NCI-H128 (cell line): ENCODE data around the gene SHQ1.
"Not testable (repeated sequence)": the region's sequence is repeated elsewhere in the genome, so short reads cannot be mapped to it uniquely, and the experiment has no call there.

Experiments used
- DNase-seq: peaks from one replicate; lab custom pipeline; 2025; ENCODE audit not compliant: unreplicated experiment; lab: John Stamatoyannopoulos, UW

SHQ1 gene

DNA sequence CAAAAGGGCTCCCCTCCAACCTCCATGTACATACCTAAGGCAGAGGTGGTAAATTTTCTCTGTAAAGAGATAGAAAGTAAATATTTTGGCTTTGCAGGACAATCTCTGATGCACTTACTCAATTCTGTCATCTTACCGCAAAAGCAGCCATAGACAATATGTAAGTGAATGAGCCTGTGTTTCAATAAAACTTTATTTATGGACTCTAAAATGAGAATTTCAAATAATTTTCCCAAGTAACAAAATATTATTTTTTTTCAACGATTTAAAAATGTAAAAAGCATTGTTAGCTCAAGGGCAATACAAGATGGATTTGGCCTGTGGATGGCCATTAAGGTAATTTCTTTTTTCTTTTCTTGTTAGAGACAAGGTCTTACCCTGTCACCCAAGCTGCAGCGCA is 44.7 kb downstream of the SHQ1 start:
- DNase-seq: no peak

DNA sequence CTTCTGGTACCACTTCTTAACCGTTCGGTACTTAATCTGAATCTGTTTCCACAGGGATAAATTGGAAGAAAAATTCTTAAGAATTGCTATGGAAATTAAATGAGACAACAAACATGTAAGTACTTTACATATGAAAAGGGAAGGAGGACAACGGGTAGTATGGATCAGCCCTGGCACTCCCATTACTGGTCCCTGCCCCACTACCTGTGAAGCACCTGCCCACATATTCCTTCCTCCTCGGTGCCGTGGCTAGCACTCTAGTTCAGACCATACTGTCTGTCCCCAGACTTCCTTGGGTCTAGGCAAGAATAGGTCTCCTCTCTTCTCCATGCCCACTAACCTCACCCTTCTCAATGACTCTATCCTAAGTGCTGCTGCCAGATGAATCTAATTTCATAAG is 46.2 kb downstream of the SHQ1 start:
- DNase-seq: no peak

DNA sequence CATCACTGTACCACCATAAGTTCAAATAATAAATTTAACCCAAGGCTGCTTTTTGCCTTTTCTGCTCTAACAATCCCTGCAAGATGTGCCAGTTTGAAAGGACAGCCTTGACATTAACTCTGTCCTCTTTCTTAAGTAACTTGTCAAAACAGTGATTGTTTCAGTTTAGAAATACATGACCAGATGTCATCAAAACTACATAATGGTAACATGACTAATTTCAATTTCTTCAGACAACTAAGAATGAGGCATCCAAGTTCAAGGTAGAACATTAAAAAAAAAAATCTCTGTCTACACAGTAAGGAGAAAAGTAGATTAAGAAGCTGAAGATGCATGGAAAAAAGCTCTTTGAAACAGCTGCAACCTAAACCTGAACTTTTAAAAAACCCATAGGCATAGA is 47.4 kb downstream of the SHQ1 start:
- no peak for DNase-seq

DNA sequence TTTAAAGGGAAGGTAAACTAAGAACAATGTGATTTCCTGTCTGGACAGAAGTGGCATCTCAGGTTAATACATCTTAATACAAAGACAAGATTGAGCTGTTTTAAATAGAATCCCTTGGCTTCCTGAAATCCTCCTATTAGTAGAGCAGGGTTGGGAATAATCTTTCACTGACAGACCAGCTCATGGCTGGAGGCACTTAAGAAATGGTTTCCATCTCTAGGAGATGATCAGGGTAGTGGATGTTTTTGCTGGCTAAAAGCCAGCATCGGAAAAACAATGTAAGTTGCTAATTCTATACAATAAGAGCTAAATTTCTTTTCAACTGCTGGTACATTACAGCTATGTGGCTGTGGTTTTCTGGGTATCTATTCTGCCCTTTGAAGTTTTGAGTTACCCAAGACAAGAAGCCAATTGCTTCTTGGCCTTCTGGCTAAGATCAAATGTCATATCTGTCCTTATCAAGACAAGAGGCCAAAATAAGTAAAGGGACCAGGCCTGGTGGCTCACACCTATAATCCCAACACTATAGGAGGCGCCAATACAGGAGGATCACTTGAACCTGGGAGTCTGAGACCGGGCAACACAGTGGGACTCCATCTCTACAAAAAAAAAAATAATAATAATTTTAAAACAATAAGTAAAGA is 49.6 kb downstream of the SHQ1 start:
- no peak for DNase-seq

DNA sequence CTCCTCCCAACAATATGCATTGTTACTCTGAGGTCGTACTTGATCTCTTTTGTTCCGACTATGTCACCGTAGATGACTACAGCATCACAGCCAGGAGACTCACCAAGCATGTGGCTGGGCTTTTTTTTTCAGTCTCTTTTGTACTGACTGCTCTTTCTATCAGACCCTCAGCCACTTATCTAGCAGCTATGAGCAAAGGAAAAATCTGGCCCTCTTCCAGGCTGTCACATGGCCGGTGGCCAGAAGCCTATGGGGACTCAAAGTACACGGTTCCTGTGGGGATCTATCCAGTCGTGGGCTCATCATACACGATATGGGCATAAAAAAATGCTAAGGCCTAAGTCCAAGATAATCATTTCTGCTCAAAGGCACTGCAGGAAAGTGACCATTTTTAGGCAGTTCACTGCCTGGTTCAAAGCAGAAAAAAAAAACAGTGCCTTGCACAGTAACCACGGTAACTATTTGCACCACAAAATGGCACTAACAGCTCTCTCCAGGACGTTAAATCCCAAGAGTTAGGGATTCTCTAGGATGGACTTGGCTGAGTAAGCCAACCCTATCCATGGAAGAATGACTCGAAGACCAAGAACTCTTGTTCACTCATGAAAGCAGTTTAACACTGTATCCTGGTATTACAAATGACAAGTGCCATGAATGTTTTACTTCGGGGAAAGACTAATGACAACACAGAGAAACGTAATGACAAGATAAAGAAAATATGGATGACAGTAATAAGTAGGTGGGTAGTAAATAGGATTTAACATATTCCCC is 50.3 kb downstream of the SHQ1 start:
- peak; percentile 44 for DNase-seq

DNA sequence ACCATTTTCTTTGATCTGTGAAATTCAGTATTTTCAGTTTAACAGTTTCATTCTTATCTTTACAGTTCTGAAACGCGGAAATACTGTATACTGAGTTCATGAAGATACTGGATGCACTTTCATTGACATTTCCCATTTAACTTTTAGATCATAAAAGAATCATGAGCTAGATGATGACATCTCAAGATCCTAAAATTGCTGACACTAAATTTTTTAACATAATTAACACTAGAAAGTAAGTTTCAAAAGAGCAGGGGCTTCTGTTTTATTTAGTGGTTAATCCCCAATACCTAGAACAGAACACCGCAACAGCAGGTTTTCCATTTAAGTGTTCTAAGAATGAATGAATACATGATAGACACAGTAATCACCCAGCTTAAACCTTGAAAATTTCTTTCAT is 54.2 kb downstream of the SHQ1 start:
- DNase-seq: no peak

DNA sequence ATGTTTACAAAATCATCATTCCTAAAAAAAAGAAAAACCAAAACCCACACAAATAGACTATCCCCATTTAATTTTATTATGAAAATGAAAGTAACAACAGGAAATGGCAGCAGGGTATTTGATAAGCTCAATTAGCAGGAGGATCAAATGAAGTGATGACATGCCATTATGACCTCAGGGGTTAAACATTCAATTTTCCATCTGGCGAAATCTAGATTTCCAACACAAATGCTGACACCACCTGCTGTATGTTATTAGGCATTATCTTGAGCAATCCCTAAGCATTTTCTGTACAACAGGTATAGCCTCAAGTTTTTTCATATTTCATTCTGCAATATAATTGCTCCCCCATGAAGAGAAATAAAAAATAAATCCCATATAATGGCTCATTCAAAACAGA is 57.1 kb downstream of the SHQ1 start:
- no peak for DNase-seq

DNA sequence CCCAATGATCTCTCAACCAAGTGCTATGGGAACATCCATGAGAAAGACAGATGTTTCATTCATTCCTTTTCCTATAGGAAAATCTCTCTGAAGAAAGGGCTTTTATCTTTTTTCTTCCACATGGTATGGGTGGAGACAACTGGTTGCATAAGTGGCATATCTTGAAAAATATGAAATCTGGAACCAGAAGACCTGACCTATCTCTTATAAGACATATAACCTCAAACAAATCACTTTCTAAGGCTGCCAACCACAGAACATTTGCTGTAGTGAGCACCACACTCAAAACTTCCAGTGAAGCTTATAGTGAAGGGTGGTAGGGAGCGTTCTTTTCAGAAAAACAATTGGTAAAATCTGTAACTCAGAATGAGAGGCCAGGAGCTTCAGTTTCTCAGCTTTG is 58.5 kb downstream of the SHQ1 start:
- no peak for DNase-seq

DNA sequence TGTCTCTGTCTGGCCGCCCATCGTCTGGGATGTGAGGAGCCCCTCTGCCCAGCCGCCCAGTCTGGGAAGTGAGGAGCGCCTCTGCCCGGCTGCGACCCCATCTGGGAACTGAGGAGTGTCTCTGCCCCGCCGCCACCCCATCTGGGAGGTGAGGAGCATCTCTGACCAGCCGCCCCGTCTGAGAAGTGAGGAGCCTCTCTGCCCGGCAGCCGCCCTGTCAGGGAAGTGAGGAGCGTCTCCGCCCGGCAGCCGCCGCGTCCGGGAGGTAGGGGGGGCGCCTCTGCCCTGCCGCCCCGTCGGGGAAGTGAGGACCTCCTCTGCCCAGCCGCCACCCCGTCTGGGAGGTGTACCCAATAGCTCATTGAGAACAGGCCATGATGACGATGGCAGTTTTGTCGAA is 60.0 kb downstream of the SHQ1 start:
- DNase-seq: not testable (repeated sequence)

DNA sequence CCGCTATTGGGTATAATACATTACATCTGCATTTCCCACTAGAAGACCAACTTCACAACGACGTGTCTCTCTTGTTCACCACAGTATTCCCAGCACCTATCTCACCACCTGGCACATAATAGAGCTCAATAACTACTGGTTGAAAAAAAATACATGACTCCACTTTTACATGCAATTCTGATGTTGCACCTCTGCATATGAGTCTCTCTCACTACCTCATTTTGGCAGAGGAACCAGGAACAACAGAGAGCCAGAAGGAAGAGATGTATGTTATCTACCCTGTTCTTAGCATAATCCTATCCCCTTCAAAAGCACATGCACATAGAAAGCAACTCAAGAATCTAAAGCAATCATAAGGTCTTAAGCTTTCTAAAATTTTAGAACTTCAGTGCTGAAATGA is 61.6 kb downstream of the SHQ1 start:
- DNase-seq: no peak

DNA sequence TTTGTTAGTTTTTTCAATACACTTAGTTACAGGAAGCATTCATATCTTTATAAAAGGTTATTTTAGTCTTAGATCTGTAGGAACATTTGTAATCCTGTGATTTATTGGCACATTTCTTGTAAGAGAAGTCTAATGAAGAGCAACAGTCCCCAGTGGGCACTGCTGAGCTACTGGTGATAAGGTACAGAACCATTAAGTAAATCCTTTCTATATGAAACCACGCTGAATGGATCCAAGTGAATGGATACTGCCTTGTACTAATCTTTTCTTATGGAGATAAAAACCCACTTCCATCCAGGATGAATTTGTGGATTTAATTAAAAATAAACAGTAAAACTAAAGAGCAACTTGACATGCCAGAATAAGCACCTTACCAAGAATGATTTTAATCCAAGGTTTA is 64.0 kb downstream of the SHQ1 start:
- no peak for DNase-seq

DNA sequence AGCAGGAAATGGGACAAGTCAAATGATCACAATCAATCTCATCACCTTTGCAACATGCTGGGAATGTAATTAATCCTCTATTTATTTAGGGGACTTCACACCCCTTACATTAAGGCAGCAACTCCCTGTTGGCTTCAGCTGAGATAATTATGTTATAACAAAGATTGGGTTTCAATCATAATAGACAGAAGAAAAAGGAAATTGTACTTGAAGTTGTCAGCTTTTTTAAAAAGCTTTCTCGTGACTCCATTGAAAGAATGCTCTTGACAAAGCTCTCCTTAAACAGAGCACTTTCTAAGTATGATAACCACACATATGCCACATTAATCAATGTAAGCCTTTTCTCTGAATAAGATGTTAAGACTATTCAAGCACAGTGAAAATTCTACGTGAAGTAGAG is 65.7 kb downstream of the SHQ1 start:
- DNase-seq: peak; percentile 39

DNA sequence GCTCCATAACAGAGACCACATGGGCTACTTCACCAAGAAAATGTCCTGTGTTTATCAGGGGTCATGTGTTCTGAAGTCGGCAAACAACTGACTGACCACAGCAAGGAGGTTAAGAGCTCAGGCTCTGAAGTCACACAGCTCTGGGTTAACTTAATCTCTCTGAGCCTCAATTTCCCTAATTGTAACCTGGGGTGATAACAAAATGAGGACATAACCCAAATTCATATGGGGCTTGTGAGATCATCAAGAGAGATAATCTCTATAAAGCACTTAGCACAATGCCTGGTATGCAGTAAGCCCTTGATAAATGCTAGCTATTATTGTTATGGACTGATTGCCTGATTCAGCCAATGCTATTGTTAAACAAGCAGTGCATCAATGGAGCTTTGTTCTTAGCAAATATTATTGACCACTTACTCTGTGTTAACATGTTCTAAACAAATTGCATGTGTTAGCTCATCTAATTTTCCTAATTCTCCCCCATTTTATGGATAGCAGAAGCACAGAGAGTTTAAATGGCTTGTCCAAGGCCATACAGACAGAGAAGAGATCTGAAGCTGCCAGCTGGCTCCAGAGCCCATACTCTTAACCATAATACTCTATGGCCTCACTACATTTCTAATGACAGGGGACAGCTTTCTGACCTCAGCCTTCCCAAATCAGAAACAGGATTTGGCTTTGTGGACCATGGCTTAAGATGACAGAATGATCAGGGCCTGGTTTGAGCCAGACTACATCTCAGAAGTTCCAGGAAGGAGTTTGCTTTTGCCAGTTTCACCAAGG is 78.3 kb downstream of the SHQ1 start:
- DNase-seq: no peak

DNA sequence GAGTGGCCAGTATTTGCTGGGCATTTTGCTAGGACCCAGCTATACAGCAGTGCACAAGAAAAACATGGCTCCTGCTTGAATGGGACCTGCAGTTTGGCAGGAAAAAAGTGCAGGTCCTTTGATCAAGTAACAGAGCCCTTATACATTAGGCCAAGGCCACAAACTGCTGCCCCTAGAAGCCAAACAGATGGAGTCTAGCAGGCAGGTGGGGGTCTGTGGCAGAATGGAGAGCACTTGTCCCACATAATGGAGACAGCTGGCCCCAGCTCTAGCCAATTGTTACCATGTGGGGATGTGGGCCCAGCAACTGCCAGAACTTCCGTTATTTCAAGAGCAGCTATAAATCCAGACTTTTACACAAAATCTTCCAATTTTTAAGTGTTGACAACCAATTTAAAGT is 79.3 kb downstream of the SHQ1 start:
- no peak for DNase-seq

DNA sequence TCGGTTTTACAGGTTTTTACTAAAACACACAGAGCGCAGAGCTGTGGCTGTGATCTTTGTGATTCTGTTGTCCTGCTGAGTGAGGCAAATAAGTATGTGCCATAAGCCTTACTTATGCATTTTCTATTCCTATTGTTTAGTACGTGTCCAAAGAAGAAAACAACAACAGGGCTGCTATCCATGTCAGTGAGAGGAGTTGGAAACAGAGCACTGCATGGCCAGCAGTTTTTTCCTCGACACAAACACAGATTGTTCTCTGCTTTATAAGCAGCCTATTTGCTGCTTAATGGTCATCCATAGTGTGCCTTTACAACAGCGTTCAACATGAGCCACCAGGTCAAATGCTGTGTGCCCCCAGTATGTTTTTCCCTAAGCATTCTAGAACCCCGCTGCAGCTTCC is 79.8 kb downstream of the SHQ1 start:
- DNase-seq: no peak

DNA sequence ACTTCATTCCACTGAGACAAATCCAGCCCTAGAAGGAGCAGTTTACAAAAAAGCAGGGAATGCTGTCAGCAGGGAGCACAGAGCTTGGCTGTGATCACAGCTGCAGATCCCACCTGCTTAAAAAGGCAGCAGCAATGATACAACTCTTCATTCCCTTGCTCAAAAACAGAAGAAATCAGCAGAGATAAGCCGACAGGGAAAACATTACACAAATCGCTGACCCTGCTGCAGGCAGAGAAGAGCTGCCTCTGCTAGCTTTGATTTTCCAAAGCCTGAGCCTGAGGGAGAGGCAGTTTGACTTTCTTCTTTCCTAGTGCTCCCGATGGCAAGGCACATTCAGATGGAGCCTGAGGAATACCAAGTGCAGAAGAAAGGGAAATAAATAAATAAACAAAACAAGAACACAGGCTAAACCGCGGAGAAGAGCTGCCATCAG is 80.2 kb downstream of the SHQ1 start:
- no peak for DNase-seq

DNA sequence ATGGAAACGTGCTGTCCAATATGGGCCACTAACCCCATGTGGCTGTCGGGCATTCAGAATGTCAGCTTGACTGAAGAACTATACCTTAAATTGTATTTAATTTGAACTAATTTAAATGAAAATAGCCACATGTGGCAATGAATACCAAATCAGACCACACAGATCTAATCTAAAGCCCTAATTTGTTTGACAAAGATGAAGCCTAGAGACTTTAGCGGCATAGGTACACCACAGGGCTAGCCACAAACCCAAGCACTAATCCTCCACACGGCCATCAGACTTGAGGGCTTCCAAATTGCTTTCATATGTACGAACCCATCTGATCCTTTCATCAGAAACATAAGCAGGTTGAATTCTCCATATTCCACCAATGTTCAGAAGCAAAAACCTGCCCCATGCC is 81.4 kb downstream of the SHQ1 start:
- no peak for DNase-seq

DNA sequence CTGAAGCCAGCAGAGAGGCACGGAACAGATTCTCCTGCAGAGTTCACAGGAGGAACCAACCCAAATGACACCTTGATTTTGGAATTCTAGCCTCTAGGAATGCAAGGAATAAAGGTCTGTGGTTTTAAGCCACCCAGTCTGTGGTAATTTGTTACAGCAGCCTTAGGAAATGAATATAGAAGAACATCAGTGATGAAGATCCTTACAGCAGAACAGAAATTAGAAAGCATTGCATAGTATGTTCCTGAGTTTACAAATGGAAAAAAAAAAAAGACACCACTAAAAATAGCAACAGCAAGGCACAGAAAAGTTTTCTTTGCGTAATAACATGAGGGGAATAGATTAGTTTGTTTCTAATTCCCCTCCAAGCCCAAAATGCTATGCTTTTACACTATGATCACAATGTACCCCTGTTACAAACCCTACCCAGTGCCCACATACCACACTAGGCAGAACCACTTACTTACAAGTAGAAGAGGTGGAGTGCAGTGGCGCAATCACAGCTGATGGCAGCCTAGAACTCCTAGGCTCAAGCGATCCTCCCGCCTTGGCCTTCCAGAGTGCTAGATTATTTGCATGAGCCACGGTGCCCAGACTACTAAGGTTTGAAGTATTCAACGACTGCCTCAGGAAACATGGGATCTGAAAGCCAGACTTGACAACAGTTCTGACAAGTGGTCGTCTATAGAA is 84.3 kb downstream of the SHQ1 start:
- no peak for DNase-seq

DNA sequence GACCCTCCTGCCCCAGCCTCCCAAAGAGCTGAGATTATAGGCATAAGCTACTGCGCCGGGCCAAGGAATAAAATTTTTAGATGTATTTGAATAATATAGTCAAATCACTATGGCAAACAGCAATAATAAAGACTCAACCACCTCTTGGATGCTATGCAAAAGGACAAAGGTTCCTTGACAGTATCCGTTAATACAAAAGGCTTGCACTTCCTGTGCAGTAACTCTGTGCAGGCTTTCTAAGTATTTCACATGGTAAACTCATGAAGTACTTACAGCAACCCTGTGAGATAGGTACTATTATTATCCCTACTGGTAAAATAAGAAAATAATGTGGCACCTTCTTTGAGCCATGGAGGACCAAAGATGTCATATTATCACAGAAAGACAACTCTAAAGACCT is 86.8 kb downstream of the SHQ1 start:
- no peak for DNase-seq

DNA sequence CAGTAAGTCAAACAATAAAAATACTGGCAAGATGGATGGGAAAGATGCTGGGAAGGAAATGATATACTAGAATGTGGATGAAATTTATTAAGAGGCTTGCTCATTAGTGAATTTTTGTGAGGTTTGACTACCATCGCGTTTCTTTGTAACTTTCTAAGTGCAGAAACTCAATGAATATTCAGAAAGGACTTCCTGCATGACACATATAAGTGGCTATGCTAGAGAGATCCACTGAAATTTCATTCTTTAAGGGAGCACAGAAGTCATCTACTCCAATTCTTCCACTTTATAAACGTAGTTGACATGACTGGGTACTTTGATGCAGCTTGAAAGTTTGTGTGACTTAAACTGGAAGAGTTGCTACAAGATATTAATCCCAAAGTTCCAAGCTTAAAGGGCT is 88.0 kb downstream of the SHQ1 start:
- DNase-seq: no peak

DNA sequence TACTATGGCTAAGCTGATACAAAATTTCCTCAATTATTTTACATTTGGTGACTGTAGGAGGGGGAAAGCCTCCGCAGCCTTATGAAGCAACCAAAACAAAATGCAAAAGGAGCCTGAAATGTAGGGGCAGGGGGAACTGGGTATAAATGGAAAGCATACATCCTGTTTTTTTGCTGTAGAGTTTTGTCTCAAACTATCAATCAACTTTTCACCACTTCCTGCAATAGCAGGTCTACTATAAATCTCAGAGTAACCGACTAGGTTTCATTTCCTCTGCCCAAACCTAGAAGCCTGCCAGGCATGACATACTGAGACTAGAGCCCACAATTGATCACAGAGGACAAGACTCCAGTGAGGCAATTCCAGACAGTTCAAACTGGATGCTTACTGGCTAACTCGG is 91.3 kb downstream of the SHQ1 start:
- no peak for DNase-seq

DNA sequence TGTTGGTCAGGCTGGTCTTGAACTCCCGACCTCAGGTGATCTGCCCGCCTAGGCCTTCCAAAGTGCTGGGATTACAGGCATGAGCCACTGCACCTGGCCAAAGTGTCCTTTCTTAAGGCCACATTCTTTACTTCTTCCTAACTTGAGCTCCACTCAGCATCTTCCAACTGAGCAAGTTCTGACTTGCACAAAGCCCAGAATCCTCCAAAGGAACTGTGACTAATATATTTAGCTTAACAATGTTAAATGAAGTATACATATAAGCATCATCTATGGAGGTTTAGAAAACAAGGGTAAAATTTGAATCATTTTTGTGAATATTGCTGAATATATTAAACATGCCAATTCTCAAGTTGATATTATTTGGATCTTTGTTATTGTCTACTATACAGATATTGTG is 93.7 kb downstream of the SHQ1 start:
- DNase-seq: no peak
